Measurements from ENCODE around the gene CDC14A. TPM values are rescaled to one million over a fixed set of nuclear protein-coding genes. Genes with fewer than 3 reads are reported as not detected.

Gene CDC14A
- total RNA-seq, 2 experiments from 2014 or later = 18.9 to 20.2 TPM

DNA sequence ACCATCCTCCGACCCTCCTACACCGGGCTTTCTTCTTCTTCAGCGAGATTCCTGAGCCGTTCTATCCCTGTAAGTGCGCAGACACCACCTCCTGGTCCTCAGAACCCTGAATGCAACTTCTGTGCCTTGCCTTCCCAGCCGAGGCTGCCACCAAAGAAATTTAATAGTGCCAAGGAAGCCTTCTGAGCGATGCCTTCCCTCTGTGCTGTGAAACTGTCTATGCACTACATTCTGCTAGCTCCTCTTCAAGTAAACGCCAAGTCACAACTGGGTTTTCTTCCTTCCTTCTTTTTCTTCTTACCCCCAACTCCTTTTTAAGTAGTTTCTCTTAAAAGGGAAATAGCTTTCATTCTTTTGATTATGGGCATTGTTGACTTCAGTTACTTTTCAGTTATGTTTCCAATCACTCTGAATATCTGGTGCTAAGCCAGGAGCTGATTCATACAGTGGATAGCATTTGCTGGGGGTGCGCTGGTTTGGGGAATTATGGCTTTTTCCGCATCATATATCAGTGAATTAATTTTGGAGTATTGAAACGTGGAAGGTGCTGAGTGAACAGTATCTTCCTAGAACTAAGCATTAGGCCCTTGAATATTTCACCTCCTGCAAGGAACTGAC is 147.0 kb downstream of the CDC14A start:
- Mint-ChIP-seq H3K4me1 (ENCODE audit: low read depth) (no peaks in the 10 kb centered on the region), H3K4me3 (no peak overlapping the region), H3K9me3 (no peaks in the 10 kb centered on the region), H3K36me3 (peaks cover 34% of the 10 kb centered on the region), H3K27ac (no peak overlapping the region), H3K27me3 (no peaks in the 10 kb centered on the region)
- intact Hi-C loops (cut with micrococcal nuclease) = no loop called here
- ChIA-PET CTCF (interaction anchor here (1.2 kb wide), 1 partner anchor 44 kb away, joined by 3 read pairs; no protein-coding TSS in a partner anchor), POLR2A (no interaction called here)
- DNase-seq = no peak

DNA sequence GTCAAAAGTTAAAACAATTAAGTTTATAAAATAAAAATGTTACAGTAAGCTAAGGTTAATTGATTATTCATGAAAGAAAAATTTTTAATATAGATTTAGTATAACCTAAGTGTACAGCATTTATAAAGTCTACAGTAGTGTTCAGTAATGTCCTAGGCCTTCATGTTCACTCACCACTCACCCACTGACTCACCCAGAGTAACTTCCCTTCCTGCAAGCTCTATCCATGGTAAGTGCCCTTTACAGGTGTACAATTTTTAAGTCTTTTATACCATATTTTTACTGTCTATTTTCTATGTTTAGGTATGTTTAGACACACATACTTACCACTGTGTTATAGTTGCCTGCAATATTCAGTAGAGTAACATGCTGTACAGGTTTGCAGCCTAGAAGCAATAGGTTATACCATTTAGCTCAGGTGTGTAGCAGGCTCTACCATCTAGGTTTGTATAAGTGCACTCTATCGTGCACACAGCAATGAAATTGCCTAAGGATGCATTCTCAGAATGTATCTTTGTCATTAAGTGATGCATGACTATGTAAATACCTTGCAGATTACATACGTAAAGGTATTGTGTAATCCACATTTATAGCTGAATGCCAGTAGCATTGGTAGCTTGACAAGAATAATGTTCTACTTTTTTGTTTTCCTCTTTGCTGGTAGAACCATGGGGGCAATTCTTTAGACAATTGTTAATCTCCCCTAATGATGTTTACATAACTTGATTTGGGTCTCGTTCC is 149.9 kb downstream of the CDC14A start:
- CTCF ChIA-PET = no interaction called here
- Mint-ChIP-seq H3K4me1 (ENCODE audit: low read depth) (no peaks in the 10 kb centered on the region), H3K4me3 (no peak overlapping the region), H3K27ac (no peak overlapping the region), H3K36me3 (peaks cover 37% of the 10 kb centered on the region), H3K9me3 (no peaks in the 10 kb centered on the region), H3K27me3 (no peaks in the 10 kb centered on the region)
- POLR2A ChIA-PET = no interaction called here
- DNase-seq = no peak
- intact Hi-C loops (cut with micrococcal nuclease) = no loop called here

DNA sequence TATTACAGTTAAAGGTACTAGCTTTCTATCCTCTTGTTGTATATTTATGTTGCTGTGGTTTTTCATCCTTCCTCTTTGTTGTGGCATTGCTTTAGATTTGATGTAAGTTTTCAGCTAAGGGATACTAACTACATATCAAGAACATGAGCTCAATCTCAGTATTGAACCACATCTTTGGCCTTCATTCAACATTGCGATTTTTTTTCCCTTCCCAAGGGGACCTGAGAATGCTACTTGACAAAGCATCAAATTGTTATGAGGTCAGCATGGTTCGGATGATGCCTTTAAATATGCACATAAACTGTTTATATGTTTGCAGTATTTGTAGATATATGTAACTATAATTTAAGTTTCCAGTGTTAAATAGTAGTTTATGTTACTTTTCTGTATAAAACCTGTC is 153.9 kb downstream of the CDC14A start:
- H3K4me3 Mint-ChIP-seq = no peak overlapping the region
- POLR2A ChIA-PET = interaction anchor here (0.9 kb wide), 1 partner anchor 10 kb away, joined by 3 read pairs; no protein-coding TSS in a partner anchor
- H3K27ac Mint-ChIP-seq = no peak overlapping the region
- no peaks in the 10 kb centered on the region for H3K4me1 Mint-ChIP-seq (ENCODE audit: low read depth)
- no peak for DNase-seq
- H3K27me3 Mint-ChIP-seq = no peaks in the 10 kb centered on the region
- peaks cover 14% of the 10 kb centered on the region for H3K36me3 Mint-ChIP-seq
- no peaks in the 10 kb centered on the region for H3K9me3 Mint-ChIP-seq
- CTCF ChIA-PET = interaction anchor here (1.3 kb wide), 1 partner anchor 363 kb away, joined by 3 read pairs; no protein-coding TSS in a partner anchor
- intact Hi-C loops (cut with micrococcal nuclease) = no loop called here

DNA sequence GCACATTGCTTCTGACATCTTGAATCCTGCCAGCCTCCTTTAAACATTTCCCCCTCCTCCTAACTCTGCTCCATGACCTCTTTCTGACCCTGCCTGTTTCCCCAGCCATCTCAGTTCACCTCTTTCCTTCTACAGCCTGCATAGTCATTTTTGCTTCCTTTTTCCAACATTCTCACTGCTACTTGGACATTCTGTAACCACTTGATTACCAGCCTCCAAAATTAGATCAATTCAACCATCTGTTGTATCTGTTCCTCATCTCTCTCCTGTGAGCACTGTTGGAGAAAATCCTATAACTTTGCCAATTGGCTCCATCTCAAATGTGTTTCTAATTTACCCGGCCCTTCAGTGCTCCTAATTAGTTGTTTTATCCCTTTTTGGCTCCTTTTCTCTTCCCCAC is 158.1 kb downstream of the CDC14A start:
- no peaks in the 10 kb centered on the region for H3K9me3 Mint-ChIP-seq
- H3K27me3 Mint-ChIP-seq = no peaks in the 10 kb centered on the region
- intact Hi-C loops (cut with micrococcal nuclease) = no loop called here
- no peak for DNase-seq
- ChIA-PET CTCF (no interaction called here), POLR2A (no interaction called here)
- H3K27ac Mint-ChIP-seq = no peak overlapping the region
- H3K4me1 Mint-ChIP-seq (ENCODE audit: low read depth) = peaks cover 2% of the 10 kb centered on the region
- no peak overlapping the region for H3K4me3 Mint-ChIP-seq
- peaks cover 10% of the 10 kb centered on the region for H3K36me3 Mint-ChIP-seq

DNA sequence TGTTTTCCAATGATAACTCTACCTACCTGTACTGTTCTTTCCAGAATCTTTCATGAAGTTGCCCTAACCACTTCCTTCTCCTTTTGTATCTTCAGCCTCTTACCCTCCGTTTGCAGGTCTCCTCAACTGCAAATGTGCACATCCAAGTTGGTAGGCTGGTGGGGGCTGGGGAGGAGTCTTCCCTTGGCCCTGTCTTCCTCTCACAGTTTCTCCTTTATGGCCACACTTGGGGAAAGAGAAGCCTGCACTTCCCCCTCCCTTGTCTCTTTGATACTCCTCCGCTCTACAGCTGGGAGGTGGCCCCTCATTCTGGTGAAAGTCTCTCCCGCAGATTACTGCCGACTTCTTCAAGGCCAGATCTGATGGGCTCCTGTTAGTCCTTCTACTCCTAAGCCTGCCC is 158.8 kb downstream of the CDC14A start:
- DNase-seq = no peak
- intact Hi-C loops (cut with micrococcal nuclease) = no loop called here
- Mint-ChIP-seq H3K9me3 (no peaks in the 10 kb centered on the region), H3K4me1 (ENCODE audit: low read depth) (peaks cover 2% of the 10 kb centered on the region), H3K27me3 (no peaks in the 10 kb centered on the region), H3K27ac (no peak overlapping the region), H3K4me3 (no peak overlapping the region), H3K36me3 (peaks cover 5% of the 10 kb centered on the region)
- POLR2A ChIA-PET = no interaction called here
- CTCF ChIA-PET = interaction anchor here (1.8 kb wide), 1 partner anchor 47 kb away, joined by 5 read pairs; no protein-coding TSS in a partner anchor

DNA sequence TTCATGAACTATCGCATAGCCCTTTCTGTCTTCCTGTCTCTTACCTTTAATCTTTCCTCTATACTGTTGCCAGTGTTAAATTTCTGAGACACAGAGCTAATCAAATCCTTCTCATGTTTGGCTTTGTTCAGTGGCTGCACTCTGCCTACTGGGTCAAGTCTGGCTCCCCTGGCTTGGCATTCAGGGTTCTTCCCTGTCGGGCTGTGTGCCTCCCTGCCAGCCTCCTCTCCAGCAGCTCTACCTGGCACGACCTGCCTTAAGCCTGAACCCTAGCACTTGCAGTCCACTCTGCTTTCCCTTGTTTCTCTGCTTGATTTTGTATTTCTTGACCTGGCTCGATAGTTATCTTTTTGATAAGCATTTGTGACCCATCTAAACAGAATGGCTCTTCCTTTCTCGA is 159.5 kb downstream of the CDC14A start:
- POLR2A ChIA-PET = no interaction called here
- Mint-ChIP-seq H3K4me3 (no peak overlapping the region), H3K36me3 (peaks cover 3% of the 10 kb centered on the region), H3K4me1 (ENCODE audit: low read depth) (peaks cover 2% of the 10 kb centered on the region), H3K9me3 (no peaks in the 10 kb centered on the region), H3K27me3 (no peaks in the 10 kb centered on the region), H3K27ac (no peak overlapping the region)
- CTCF ChIA-PET = interaction anchor here (0.9 to 1.8 kb wide), 2 partner anchors 48 to 357 kb away, joined by 4 to 5 read pairs; no protein-coding TSS in a partner anchor
- intact Hi-C loops (cut with micrococcal nuclease) = no loop called here
- no peak for DNase-seq

DNA sequence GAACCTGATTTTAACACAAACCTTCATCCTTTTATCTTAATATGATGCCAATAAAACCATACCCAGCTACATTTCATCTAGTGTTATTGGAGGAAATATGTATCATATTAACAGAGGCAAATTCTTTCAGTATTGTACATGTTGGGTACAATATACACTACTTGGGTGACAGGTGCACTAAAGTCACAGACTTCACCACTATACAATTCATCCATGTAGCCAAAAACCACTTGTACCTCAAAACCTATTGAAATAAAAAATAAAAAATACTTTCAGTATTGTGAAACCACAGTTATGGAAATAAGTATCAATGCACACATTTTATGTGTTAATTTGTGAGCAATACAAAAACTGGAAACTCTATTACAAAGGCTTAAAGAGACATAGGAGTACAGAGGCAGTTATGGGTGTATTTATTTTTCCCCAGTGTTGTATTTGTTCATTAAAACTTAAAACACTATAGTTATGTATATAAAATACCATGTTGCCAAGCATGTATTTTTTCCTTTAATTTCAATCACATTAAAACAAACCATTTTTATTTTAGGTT is 160.6 kb downstream of the CDC14A start:
- H3K4me1 Mint-ChIP-seq (ENCODE audit: low read depth) = peaks cover 2% of the 10 kb centered on the region
- no peaks in the 10 kb centered on the region for H3K9me3 Mint-ChIP-seq
- no peak overlapping the region for H3K4me3 Mint-ChIP-seq
- no peak for DNase-seq
- intact Hi-C loops (cut with micrococcal nuclease) = no loop called here
- H3K36me3 Mint-ChIP-seq = peaks cover 3% of the 10 kb centered on the region
- ChIA-PET POLR2A (no interaction called here), CTCF (interaction anchor here (0.9 to 1.8 kb wide), 2 partner anchors 49 to 356 kb away, joined by 4 to 5 read pairs; no protein-coding TSS in a partner anchor)
- no peaks in the 10 kb centered on the region for H3K27me3 Mint-ChIP-seq
- H3K27ac Mint-ChIP-seq = no peak overlapping the region

DNA sequence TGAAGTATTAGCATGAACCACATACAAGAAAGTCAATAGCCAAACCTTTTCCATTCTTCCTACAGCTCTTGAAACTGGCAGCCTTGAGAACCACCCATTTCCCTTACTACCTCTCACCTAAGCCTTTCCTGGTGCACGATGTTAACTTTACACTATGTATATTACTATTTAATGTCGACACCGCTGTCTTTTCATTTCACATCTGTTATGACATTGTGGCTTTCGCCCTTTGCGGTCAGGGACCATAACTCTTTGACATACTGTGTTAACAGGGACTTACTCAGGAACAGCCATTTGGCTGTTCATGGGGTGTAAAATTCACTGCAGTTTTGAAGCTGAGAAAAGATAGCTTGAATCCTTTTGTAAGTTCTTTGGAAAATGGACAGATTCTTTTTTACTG is 164.6 kb downstream of the CDC14A start:
- no peak for DNase-seq
- POLR2A ChIA-PET = interaction anchor here (1.3 kb wide), 1 partner anchor 9 kb away, joined by 5 read pairs; no protein-coding TSS in a partner anchor
- peaks cover 6% of the 10 kb centered on the region for H3K36me3 Mint-ChIP-seq
- no peak overlapping the region for H3K4me3 Mint-ChIP-seq
- H3K9me3 Mint-ChIP-seq = no peaks in the 10 kb centered on the region
- peaks cover 4% of the 10 kb centered on the region for H3K4me1 Mint-ChIP-seq (ENCODE audit: low read depth)
- intact Hi-C loops (cut with micrococcal nuclease) = no loop called here
- no peak overlapping the region for H3K27ac Mint-ChIP-seq
- no peaks in the 10 kb centered on the region for H3K27me3 Mint-ChIP-seq
- CTCF ChIA-PET = no interaction called here

DNA sequence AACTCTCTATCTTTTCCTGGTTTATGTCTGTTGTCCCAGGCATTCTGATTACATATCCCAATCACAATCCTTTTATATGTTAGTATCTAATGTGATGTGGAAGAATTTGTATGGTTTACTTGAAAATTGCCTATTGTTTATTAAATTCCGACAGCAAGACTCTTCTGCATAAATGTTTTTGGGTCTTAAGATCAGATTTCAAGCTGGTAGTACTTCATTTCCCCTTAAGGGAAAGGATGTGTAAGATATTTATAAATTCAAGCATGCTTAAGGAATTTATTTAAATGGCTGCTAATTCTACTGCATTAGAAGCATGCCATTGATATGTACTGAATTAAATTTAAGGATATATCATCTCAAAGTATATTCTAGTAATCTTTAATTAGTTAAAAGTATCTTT is 165.2 kb downstream of the CDC14A start:
- no peak for DNase-seq
- peaks cover 4% of the 10 kb centered on the region for H3K4me1 Mint-ChIP-seq (ENCODE audit: low read depth)
- H3K27me3 Mint-ChIP-seq = no peaks in the 10 kb centered on the region
- H3K9me3 Mint-ChIP-seq = no peaks in the 10 kb centered on the region
- no peak overlapping the region for H3K27ac Mint-ChIP-seq
- H3K36me3 Mint-ChIP-seq = peaks cover 6% of the 10 kb centered on the region
- H3K4me3 Mint-ChIP-seq = no peak overlapping the region
- ChIA-PET CTCF (no interaction called here), POLR2A (no interaction called here)
- intact Hi-C loops (cut with micrococcal nuclease) = no loop called here

DNA sequence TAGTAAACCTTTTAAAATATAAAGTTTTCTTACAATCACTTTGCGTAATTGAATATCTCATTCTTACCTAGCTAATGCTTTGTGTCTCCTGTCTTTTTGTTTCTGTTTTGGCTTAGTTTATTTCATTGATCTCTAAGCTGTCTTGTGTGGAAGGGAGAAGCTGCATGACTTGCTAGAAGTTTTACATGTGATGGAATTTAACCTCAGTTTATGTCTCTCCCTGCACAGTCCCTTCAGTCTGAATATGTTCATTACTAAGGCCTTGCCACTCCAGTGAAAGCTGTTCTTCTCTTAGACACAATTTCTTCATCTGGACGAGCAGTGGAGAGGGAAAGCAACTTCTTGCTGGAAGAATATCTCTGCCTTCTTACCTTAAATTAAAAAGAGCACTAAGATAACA is 165.7 kb downstream of the CDC14A start:
- H3K4me3 Mint-ChIP-seq = no peak overlapping the region
- H3K9me3 Mint-ChIP-seq = no peaks in the 10 kb centered on the region
- no peak overlapping the region for H3K27ac Mint-ChIP-seq
- peaks cover 2% of the 10 kb centered on the region for H3K4me1 Mint-ChIP-seq (ENCODE audit: low read depth)
- H3K27me3 Mint-ChIP-seq = no peaks in the 10 kb centered on the region
- ChIA-PET CTCF (no interaction called here), POLR2A (no interaction called here)
- H3K36me3 Mint-ChIP-seq = peaks cover 6% of the 10 kb centered on the region
- intact Hi-C loops (cut with micrococcal nuclease) = no loop called here
- no peak for DNase-seq

DNA sequence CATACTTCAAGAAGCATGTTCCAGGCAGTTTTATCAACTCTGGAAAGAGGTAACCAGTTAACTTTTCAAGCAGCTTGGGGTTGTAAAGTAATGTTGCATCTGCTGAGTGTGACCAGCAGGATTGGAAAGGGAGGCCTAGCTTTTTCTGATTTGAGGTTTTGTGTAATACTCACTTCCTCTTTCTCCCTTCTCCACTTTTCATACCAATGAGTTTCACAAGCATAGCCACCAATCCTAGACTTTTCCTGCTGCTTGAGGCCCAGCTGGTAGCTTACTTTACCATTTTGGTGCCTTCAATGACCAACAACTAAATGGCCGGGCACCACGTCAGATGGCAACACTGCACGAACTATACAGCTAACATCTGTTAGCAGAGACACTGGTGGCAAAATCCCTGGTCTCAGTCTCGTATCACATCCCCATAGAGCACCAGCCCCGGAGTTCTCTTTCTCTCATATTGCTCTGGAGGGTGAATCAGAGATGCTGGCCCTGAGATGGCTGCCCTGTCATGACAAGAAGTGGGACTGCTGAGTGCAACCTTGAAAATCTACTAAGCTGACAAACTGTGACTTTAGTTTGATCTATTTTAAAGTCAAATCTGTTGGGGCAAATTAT is 170.8 kb downstream of the CDC14A start:
- no peaks in the 10 kb centered on the region for H3K9me3 Mint-ChIP-seq
- no peak overlapping the region for H3K4me3 Mint-ChIP-seq
- no peak for DNase-seq
- H3K36me3 Mint-ChIP-seq = peaks cover under 1% of the 10 kb centered on the region
- ChIA-PET CTCF (interaction anchor here (0.9 kb wide), 1 partner anchor 345 kb away, joined by 3 read pairs; no protein-coding TSS in a partner anchor), POLR2A (no interaction called here)
- no peak overlapping the region for H3K27ac Mint-ChIP-seq
- H3K27me3 Mint-ChIP-seq = no peaks in the 10 kb centered on the region
- H3K4me1 Mint-ChIP-seq (ENCODE audit: low read depth) = peaks cover 2% of the 10 kb centered on the region
- intact Hi-C loops (cut with micrococcal nuclease) = no loop called here

DNA sequence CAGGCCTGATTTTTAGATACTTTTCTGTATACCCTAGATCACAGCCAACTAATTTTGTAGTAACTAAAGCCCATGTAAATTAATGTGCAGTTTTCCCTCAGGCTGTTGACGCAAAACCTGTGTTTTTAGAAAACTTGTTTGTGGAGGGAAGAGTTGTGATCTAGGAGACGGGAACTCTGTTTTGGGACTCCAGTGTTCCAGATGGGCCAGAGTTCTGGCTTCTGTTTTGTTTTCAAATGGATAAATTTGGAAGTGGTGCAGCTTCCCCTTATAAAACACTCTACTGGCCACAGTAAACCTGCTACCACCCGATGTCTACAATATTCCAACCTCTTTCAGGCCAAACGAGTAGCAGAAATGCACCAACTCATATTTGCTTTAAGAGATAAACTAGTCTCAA is 172.0 kb downstream of the CDC14A start:
- intact Hi-C loops (cut with micrococcal nuclease) = no loop called here
- no peaks in the 10 kb centered on the region for H3K36me3 Mint-ChIP-seq
- H3K4me3 Mint-ChIP-seq = no peak overlapping the region
- no peak for DNase-seq
- POLR2A ChIA-PET = no interaction called here
- peaks cover 2% of the 10 kb centered on the region for H3K4me1 Mint-ChIP-seq (ENCODE audit: low read depth)
- no peak overlapping the region for H3K27ac Mint-ChIP-seq
- no peaks in the 10 kb centered on the region for H3K27me3 Mint-ChIP-seq
- CTCF ChIA-PET = no interaction called here
- H3K9me3 Mint-ChIP-seq = no peaks in the 10 kb centered on the region
